ENCODE measurements around the gene FNDC4.

DNA sequence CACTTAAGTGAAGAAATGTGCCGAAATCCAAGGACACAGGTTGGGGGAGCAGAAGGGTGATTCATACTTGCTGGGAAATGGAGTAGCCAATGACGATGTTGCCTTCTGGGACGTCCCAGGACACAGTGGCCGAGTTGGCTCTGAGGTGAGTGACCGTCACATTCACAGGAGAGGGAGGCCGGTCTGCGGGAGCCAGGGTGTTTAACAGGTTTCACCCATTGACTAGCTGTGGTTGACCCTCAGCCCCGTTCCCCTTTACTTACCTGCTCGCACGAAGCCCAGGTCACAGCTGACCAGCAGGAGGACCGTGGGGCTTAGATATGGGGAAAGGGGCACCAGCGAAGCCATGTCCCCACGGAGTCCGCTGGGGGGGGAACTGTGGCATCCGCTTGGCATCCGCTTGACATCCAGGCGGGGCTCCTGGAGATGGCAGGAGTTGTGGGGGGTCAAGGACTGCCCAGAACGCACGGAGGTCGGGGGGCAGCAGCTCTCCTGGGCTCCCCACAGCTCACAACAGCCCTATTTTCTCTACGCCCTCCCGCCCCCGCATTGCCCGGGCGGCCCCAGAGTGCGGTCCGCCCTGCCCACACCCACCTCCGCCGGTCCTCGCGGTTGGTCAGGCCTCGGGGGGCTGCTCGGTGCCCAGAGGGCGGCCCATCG lies 586 bp downstream of the FNDC4 start:
- TF ChIP-seq, protein P1, sequence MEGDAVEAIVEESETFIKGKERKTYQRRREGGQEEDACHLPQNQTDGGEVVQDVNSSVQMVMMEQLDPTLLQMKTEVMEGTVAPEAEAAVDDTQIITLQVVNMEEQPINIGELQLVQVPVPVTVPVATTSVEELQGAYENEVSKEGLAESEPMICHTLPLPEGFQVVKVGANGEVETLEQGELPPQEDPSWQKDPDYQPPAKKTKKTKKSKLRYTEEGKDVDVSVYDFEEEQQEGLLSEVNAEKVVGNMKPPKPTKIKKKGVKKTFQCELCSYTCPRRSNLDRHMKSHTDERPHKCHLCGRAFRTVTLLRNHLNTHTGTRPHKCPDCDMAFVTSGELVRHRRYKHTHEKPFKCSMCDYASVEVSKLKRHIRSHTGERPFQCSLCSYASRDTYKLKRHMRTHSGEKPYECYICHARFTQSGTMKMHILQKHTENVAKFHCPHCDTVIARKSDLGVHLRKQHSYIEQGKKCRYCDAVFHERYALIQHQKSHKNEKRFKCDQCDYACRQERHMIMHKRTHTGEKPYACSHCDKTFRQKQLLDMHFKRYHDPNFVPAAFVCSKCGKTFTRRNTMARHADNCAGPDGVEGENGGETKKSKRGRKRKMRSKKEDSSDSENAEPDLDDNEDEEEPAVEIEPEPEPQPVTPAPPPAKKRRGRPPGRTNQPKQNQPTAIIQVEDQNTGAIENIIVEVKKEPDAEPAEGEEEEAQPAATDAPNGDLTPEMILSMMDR (IDR thresholded peaks at IDR 0.05) = no peak
- TF ChIP-seq EP300 (IDR thresholded peaks at IDR 0.05) = peak; percentile 8
- peak in 2 of 3 donors; percentile 59 to 66 for TF ChIP-seq POLR2AphosphoS5 (IDR thresholded peaks at IDR 0.05)

All from stomach (tissue), 4 donors.